Kidney (tissue), 14 donors: ENCODE measurements around the gene HOXC11. TPM values are rescaled to one million over a fixed set of nuclear protein-coding genes. Genes with fewer than 3 reads are reported as not detected.

Experiments used
- DNase-seq, 5 donors: peaks; one replicate each; pipeline ENCODE4 v3.0.0-alpha.2; 2013 to 2020
- FAIRE-seq: peaks from 2 replicates; lab custom pipeline; 2012; peaks lifted over from hg19 to GRCh38; lab: Jason Lieb, UNC
- H3K27ac ChIP-seq, 2 donors: one replicate each; pipeline ENCODE4 v1.7.0; 2013; ENCODE audit warnings: low read depth in 2 of 2, low read length in 2 of 2, inconsistent platforms in 1 of 2
- H3K27me3 ChIP-seq: one replicate; pipeline ENCODE4 v1.7.1; 2013; ENCODE audit warnings: low read length, inconsistent platforms; ENCODE audit not compliant: control insufficient read depth, insufficient read depth
- H3K36me3 ChIP-seq, 3 donors: one replicate each; pipeline versions ENCODE4 v1.7.0 to v1.7.1; 2013; ENCODE audit warnings: low read length in 3 of 3, control low read depth in 1 of 3, inconsistent platforms in 1 of 3; ENCODE audit not compliant: insufficient read depth in 3 of 3, control insufficient read depth in 2 of 3
- H3K4me1 ChIP-seq, 3 donors: one replicate each; pipeline versions ENCODE4 v1.7.0 to v1.7.1; 2013; ENCODE audit warnings: low read length in 3 of 3, inconsistent platforms in 1 of 3, low read depth in 1 of 3; ENCODE audit not compliant: control insufficient read depth in 2 of 3, insufficient read depth in 2 of 3
- H3K4me3 ChIP-seq, 3 donors: one replicate each; pipeline versions ENCODE4 v1.7.0 to v1.8.1; 2013; ENCODE audit warnings: low read length in 3 of 3, control low read depth in 1 of 3, inconsistent platforms in 1 of 3
- H3K9ac ChIP-seq, 3 donors: one replicate each; pipeline versions ENCODE4 v1.7.0 to v1.7.1; 2013; ENCODE audit warnings: low read length in 3 of 3, control low read depth in 1 of 3, inconsistent platforms in 1 of 3
- H3K9me3 ChIP-seq, 3 donors: one replicate each; pipeline versions ENCODE4 v1.7.0 to v1.7.1; 2013; ENCODE audit warnings: low read length in 3 of 3, control low read depth in 1 of 3, inconsistent platforms in 1 of 3; ENCODE audit not compliant: control insufficient read depth in 2 of 3, insufficient read depth in 1 of 3
- intact Hi-C: fragments of 100-400 bp; cut with DNase I; formaldehyde crosslinking; loops from one replicate; pipeline ENCODE4 v1.11.1; 2022
- polyA plus RNA-seq: library from polyadenylated mRNA; stranded (reverse); fragments of 350-450 nt; fragmentation: Illumina TruSeq; extraction: RNeasy Lipid Tissue Mini Kit (QIAGEN cat#74804); gene quantifications from one replicate; pipeline ENCODE4 v1.2.3, GENCODE V29; 2014; ENCODE audit warnings: low read depth, low replicate concordance; ENCODE audit not compliant: insufficient read depth
- total RNA-seq: library from RNA; stranded (reverse); fragmentation: NEBNext Ultra II Directional; extraction: Animal tissue kit (Norgen Biotek cat#: 25700); gene quantifications from one replicate; pipeline ENCODE4 v1.2.1, GENCODE V29; 2021
- TF ChIP-seq, protein P1 (sequence below): IDR thresholded peaks from 3 replicates; pipeline ENCODE4 v1.5.1; 2012; ENCODE audit warnings: mild to moderate bottlenecking, moderate library complexity, borderline replicate concordance; ENCODE audit not compliant: insufficient read depth; ENCODE audit errors: extremely low read depth
- donor health status: control.
- donor health status: control.
- donor health status: control.
- donor health status: control.
- donor health status: control.
- donor health status: DM: yes; HTN: yes; CAD: no.
- donor health status: Normal renal cell carcinoma (clear cell type).

Gene HOXC11
- total and polyA plus RNA-seq, 2 donors from 2014 or later = 0.75 to 1.4 TPM

DNA sequence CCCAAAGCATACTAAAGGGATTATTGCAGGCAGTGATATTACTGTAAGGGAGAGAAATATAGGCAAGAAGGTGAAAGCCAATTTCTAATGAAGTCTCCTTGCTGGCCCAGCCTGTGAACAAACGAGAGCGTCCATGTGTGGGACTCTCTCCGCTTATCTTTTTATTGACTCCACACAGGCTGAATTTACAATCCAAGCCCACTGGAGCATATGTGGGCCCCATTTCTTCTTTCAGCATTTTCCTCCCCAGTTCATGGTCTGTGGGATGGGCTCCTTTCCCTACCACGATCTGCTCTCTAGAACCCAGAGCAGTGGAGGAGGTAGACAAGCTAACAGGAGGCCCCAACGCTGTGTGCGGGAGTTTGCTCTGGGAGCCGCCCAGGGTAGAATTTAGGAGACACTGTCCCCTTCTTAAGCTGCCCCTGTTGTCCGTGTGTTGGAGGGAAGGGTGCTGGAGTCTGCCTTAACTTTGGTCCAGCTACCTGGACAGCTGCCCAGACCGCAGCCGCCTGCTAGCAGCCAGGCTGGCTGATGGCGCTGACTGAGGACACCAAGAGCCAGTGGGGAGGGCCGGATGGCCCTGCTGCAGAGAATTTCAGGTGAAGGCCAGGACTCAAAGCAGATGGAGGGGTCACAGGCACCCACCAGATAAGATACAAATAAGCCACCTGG lies 3.2 kb upstream of the HOXC11 start:
- Histone ChIP-seq H3K27ac (no peak overlapping the region), H3K4me3 (no peak overlapping the region), H3K4me1 (no peaks in the 10 kb centered on the region), H3K27me3 (peaks cover 49% of the 10 kb centered on the region), H3K9me3 (no peaks in the 10 kb centered on the region), H3K9ac (no peak overlapping the region), H3K36me3 (no peaks in the 10 kb centered on the region)
- FAIRE-seq (no peak), DNase-seq (no peak)
- TF ChIP-seq, protein P1, sequence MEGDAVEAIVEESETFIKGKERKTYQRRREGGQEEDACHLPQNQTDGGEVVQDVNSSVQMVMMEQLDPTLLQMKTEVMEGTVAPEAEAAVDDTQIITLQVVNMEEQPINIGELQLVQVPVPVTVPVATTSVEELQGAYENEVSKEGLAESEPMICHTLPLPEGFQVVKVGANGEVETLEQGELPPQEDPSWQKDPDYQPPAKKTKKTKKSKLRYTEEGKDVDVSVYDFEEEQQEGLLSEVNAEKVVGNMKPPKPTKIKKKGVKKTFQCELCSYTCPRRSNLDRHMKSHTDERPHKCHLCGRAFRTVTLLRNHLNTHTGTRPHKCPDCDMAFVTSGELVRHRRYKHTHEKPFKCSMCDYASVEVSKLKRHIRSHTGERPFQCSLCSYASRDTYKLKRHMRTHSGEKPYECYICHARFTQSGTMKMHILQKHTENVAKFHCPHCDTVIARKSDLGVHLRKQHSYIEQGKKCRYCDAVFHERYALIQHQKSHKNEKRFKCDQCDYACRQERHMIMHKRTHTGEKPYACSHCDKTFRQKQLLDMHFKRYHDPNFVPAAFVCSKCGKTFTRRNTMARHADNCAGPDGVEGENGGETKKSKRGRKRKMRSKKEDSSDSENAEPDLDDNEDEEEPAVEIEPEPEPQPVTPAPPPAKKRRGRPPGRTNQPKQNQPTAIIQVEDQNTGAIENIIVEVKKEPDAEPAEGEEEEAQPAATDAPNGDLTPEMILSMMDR = no peak
- intact Hi-C loops = no loop called here

DNA sequence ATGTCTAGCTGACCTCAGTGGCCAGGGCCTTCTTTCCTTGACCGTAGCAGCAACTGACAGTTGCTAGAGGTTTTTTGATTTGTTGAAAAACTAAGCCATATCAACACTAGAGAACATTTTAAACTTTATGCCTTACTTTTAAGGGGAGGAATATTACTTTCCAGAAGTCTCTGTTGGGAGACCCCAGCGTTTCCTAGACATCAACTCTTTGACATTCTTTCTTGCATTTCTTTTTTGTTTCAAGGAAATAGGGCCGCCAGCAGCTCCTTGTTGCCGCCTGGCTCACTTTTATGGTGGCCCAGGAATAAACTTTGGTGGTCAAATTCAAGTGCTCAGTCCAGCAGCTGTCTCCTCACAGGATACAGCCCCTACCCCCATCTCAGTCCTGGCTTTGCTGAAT lies 2.5 kb upstream of the HOXC11 start:
- peaks cover 0 to 1% (median 0%) of the 10 kb centered on the region in 3 donors for H3K4me1 ChIP-seq
- H3K27me3 ChIP-seq = peaks cover 43% of the 10 kb centered on the region
- TF ChIP-seq, protein P1 = no peak
- FAIRE-seq (no peak), DNase-seq (no peak)
- no peaks in the 10 kb centered on the region for H3K9me3 ChIP-seq
- no peak overlapping the region for H3K9ac ChIP-seq
- H3K27ac ChIP-seq = no peak overlapping the region
- H3K36me3 ChIP-seq = no peaks in the 10 kb centered on the region
- intact Hi-C loops = no loop called here
- H3K4me3 ChIP-seq = no peak overlapping the region

DNA sequence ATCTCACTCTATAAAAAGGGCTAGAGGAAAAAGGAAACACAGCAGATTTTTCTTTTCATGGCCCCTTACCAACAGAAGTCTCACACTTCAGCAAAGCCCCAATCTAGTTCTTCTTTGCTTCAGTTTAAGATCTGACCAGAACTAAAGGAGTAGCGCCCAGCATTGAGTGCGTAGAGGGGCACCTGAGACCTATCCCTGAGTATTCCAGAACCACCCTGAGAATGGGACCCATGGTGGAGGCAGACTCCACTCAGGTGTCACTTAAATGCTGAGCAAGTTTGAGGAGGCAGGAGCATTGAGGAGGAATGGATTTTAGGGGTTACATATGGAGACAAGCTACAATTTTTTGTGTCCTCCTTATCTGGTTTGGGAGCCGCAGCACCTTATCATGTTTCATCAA lies 1.8 kb upstream of the HOXC11 start:
- no peak overlapping the region for H3K4me3 ChIP-seq
- DNase-seq (no peak), FAIRE-seq (no peak)
- peaks cover 40% of the 10 kb centered on the region for H3K27me3 ChIP-seq
- intact Hi-C loops = no loop called here
- peaks cover 0 to 3% (median 0%) of the 10 kb centered on the region in 3 donors for H3K4me1 ChIP-seq
- no peak overlapping the region for H3K9ac ChIP-seq
- no peaks in the 10 kb centered on the region for H3K36me3 ChIP-seq
- no peak overlapping the region for H3K27ac ChIP-seq
- no peaks in the 10 kb centered on the region for H3K9me3 ChIP-seq
- TF ChIP-seq, protein P1 = no peak
